ENCODE results near the gene ACAA1.
"Not testable (repeated sequence)": the region's sequence is repeated elsewhere in the genome, so short reads cannot be mapped to it uniquely, and the experiment has no call there.

GRCh38 chr3:38135621-38136277 is 1.2 kb downstream of the ACAA1 start:
- TF ChIP-seq CTCF (IDR thresholded peaks at IDR 0.05; ENCODE audit: poor library complexity); EZH2 (IDR thresholded peaks at IDR 0.05; ENCODE audit: borderline replicate concordance); EZH2phosphoT487 (IDR thresholded peaks at IDR 0.05; ENCODE audit: low read depth, severe bottlenecking, unreplicated experiment): not testable (repeated sequence)
